ENCODE data around the gene SDHB.

GRCh38 chr1:17102232-17102631 is 48.4 kb upstream of the SDHB start:
- TF ChIP-seq CTCF (IDR thresholded peaks at IDR 0.05) (no peak), EP300 (IDR thresholded peaks at IDR 0.05) (no peak)

Data from tibial nerve (tissue), 4 donors.